Duodenal mucosa (tissue), 2 donors: ENCODE data around the gene MACC1.
"Not testable (repeated sequence)": the region's sequence is repeated elsewhere in the genome, so short reads cannot be mapped to it uniquely, and the experiment has no call there.

Source experiments
- H3K27ac ChIP-seq: one replicate; pipeline ENCODE4 v1.7.0; 2013; ENCODE audit warnings: low read depth, low read length
- H3K27me3 ChIP-seq, 2 donors: one replicate each; pipeline ENCODE4 v1.7.0; 2013; ENCODE audit warnings: low read length in 2 of 2, control low read depth in 1 of 2; ENCODE audit not compliant: insufficient read depth in 2 of 2, control insufficient read depth in 1 of 2
- H3K36me3 ChIP-seq, 2 donors: one replicate each; pipeline ENCODE4 v1.7.0; 2013; ENCODE audit warnings: low read length in 2 of 2, control low read depth in 1 of 2; ENCODE audit not compliant: insufficient read depth in 2 of 2, control insufficient read depth in 1 of 2
- H3K4me1 ChIP-seq, 2 donors: one replicate each; pipeline ENCODE4 v1.7.0; 2013; ENCODE audit warnings: low read length in 2 of 2, control low read depth in 1 of 2; ENCODE audit not compliant: insufficient read depth in 2 of 2, control insufficient read depth in 1 of 2
- H3K4me3 ChIP-seq, 2 donors: one replicate each; pipeline ENCODE4 v1.7.0; 2013; ENCODE audit warnings: low read length in 2 of 2, low read depth in 1 of 2
- H3K9ac ChIP-seq, 2 donors: one replicate each; pipeline ENCODE4 v1.7.0; 2013; ENCODE audit warnings: low read length in 2 of 2, low read depth in 1 of 2
- H3K9me3 ChIP-seq, 2 donors: one replicate each; pipeline ENCODE4 v1.7.0; 2013; ENCODE audit warnings: low read length in 2 of 2, control low read depth in 1 of 2; ENCODE audit not compliant: control insufficient read depth in 1 of 2

The MACC1 gene

DNA sequence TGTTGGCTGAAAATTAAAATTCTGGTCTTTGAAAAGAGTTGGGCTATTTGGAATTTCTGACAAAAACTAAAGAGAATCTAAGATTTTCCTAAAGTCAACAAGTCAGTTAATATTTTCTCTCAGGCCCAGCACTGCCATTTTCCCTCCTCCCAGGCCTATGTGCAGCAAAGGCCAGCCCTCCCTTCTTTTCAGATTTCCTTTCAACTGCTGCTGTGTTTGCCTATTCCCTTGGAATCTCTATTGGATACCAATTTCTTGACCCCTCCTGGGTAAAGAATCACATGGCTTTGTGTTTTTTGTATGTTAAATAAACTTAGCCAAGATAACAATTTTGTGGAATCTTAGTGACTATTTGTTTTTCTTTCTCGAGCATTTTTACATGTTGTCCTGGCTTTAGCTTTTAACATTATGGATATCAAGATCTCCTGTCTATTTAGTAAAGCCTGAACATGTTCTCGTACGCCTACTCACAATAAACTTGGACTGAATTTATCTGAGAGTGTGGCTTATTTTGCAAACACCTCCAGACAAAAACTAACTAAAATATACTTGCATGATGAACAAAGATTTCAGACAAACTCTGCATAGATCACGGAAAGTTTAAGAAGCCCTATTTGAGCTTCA lies 19.9 kb downstream of the MACC1 start:
- no peak overlapping the region for H3K27ac ChIP-seq
- no peak overlapping the region for H3K9ac ChIP-seq
- peaks cover 15 to 32% of the 10 kb centered on the region in 2 donors for H3K4me1 ChIP-seq
- no peak overlapping the region for H3K4me3 ChIP-seq
- H3K27me3 ChIP-seq = no peaks in the 10 kb centered on the region
- no peaks in the 10 kb centered on the region for H3K9me3 ChIP-seq
- peaks cover 5 to 6% of the 10 kb centered on the region in 2 donors for H3K36me3 ChIP-seq

DNA sequence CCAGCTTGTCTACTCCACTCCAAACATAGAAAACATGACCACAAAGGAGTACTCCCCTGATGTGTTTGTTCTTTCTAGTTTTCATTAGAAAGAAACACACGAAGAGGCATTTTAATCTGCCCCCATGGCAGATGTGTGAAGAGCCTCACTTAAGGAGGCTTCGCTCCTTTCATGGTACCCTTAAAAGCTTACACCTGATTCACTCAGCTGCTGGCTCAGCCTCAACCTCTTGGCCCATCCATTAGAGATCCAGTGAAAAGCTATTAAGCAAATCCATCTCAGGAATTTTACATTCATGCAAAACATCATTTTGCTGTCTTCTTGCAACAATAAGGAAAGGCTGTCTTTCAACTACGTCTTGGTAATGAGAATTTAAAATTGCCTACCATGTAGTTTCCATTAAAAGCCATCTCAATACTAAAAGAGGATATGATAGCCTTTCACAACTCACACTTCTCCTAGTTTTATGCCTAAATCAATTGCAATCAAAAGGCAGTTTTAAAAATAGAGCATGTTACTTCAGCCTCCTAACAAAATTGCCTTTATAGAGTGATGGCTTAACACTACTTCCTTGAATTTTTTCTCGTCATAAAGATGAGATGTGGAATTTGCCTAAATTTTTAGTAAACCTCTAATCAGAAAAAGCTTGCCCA lies 22.7 kb downstream of the MACC1 start:
- Histone ChIP-seq H3K9ac (no peak overlapping the region), H3K27me3 (no peaks in the 10 kb centered on the region), H3K4me1 (peaks cover 10 to 15% of the 10 kb centered on the region in 2 donors), H3K27ac (no peak overlapping the region), H3K36me3 (peaks cover 6 to 13% of the 10 kb centered on the region in 2 donors), H3K4me3 (no peak overlapping the region), H3K9me3 (peaks cover 3 to 6% of the 10 kb centered on the region in 2 donors)

DNA sequence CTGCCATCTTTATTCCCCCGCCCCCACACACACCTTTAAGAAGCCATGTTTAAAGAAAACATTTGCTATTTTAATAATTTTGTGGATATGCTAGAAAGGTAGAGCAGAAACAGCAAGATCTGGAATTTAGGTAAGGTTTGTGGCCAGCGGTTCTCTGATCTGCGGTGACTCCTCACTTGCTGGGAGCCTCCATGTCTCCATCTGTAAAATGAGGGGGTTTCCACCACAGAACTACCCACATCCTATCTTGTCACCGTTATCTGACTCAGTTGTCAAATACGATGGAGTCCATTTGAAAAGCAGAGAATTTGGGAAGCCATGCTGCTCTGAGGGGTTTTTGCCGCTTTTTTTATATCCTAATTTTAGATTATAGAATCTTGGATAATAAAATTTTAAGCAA lies 23.3 kb downstream of the MACC1 start:
- peaks cover 6 to 14% of the 10 kb centered on the region in 2 donors for H3K36me3 ChIP-seq
- peaks cover 5 to 9% of the 10 kb centered on the region in 2 donors for H3K4me1 ChIP-seq
- H3K27me3 ChIP-seq = no peaks in the 10 kb centered on the region
- H3K27ac ChIP-seq = no peak overlapping the region
- H3K9ac ChIP-seq = no peak overlapping the region
- H3K9me3 ChIP-seq = peaks cover 3 to 7% of the 10 kb centered on the region in 2 donors
- H3K4me3 ChIP-seq = no peak overlapping the region

DNA sequence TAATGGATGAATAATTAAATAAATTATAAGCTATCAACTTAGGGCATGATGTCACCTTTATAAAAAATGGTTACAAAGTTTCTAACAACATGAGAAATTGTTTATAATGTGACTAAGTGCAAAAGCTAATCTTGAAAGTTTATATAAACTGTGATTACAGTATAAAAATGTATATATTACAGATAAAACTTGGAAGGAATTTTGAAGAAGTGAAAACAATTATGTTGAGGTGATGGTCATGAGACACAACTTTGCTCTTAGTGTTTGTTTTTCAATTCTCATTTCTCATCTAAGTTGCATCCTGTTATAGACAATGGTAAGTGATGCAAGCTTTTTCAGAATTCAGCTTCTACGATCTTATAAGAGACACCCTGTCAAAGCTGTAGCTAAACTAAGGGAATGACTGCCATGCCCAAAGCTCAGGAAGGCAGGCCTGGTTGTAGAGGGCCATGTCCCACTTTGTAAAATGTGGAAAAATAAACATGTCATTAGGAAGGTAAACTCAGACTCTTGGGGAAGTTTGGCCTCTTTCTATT lies 23.9 kb downstream of the MACC1 start:
- Histone ChIP-seq H3K4me3 (no peak overlapping the region), H3K9ac (no peak overlapping the region), H3K36me3 (peaks cover 11 to 14% of the 10 kb centered on the region in 2 donors), H3K27me3 (no peaks in the 10 kb centered on the region), H3K4me1 (peaks cover 3 to 4% of the 10 kb centered on the region in 2 donors), H3K27ac (no peak overlapping the region), H3K9me3 (peaks cover 3 to 7% of the 10 kb centered on the region in 2 donors)

DNA sequence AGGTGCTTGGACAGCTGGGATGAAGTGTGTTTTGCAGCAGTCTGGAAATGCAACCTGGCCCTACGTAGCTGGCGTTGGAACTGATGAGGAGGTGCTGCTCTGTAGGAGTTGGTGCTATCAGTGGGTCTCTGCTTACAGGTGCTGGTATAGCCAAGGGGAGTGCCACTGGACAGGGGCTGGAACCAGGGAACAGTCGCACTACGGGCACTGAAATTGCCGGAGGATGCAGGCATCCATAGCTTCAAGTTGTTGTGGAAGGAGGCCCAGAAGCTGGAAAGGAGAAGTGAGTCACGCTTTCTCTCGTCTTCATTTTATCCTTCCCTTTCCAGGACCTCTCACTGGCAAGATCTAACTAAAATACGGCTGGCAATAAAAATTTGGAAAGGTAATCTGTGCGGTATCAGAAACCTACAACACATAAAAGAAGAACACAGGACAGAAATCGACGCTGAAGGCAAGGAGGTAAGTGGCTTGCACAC lies 25.8 kb downstream of the MACC1 start:
- no peaks in the 10 kb centered on the region for H3K27me3 ChIP-seq
- H3K27ac ChIP-seq = no peak overlapping the region
- peaks cover 5 to 7% of the 10 kb centered on the region in 2 donors for H3K9me3 ChIP-seq
- no peak overlapping the region for H3K9ac ChIP-seq
- H3K4me1 ChIP-seq = no peaks in the 10 kb centered on the region
- H3K4me3 ChIP-seq = no peak overlapping the region
- peaks cover 5 to 14% of the 10 kb centered on the region in 2 donors for H3K36me3 ChIP-seq

DNA sequence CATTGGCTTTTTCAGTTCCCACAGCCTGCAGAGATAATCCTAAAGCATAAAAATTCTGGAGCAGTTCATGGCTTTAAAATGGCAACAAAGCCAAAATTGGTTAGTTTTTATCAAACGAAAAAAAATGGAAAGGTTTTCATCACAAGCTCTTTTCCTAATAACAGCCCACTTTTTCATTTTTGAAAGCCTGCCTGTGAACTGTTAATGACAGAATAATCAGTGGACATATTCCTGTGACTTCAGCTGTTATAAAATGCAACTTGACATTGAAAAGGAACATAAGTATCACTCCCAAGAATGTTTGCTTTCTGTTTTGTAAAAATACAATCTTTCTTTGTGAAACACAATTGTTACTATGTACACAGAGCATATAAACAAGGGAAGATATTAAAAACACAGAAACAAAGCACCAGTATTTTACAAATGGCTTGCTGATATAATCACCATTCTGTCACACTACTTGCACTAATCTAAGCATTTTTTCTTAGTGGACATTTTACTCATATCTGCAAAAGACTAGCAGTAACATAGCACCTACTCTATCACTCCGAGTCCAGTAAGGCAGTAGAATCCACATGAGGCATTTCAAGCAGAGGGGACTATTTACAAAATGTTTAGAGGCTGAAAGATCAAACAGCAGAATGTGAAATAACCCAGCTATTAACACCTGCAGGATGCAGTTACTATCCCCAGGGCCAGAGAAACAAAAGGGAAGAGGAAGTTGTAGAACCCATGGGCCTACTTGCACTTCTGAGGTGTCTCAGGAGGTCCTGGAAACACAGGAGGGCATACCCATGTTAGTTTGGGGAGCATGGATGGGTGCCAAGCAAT lies 26.4 kb downstream of the MACC1 start:
- Histone ChIP-seq H3K27ac (no peak overlapping the region), H3K27me3 (no peaks in the 10 kb centered on the region), H3K36me3 (peaks cover 5 to 14% of the 10 kb centered on the region in 2 donors), H3K4me1 (no peaks in the 10 kb centered on the region), H3K9me3 (peaks cover 5 to 7% of the 10 kb centered on the region in 2 donors), H3K4me3 (no peak overlapping the region), H3K9ac (no peak overlapping the region)

DNA sequence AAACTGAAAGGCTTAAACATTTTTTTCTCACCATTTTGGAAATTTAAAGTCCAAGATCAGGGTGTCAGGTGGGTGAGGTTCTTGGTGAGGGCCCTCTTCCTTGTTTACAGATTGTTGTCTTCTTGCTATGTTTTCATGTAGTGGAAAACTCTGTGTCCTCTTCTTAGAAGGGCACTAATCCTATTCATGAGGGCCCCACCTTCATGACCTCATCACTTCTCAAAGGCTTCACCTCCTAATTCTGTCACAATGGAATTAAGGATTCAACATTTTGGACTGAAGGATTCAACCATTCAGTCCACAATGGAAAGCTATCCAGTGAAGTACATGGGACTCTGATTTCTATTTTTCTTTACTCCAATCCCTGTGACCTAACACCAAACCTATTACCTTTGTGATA lies 27.3 kb downstream of the MACC1 start:
- no peak overlapping the region for H3K9ac ChIP-seq
- peaks cover 5 to 10% of the 10 kb centered on the region in 2 donors for H3K36me3 ChIP-seq
- no peak overlapping the region for H3K4me3 ChIP-seq
- H3K4me1 ChIP-seq = no peaks in the 10 kb centered on the region
- H3K27me3 ChIP-seq = no peaks in the 10 kb centered on the region
- no peak overlapping the region for H3K27ac ChIP-seq
- peaks cover 5 to 7% of the 10 kb centered on the region in 2 donors for H3K9me3 ChIP-seq

DNA sequence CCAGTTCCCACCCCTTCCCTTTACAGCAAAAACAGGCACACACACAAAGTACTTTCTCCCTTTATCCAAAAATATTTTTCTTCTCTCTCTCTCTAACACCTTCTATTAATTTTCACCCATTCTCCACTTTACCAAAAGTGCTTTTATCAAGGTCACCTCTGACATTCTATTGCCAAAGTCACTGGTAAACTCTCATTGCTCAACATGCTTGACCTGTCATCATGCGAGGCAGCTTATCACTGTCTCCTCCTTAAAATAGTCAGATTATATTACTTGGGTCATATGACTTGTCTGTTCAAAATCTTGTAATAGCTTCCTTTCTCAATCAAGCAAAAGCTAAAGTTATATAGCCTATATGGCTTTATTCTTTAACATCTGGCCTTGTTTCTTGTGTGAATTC lies 28.6 kb downstream of the MACC1 start:
- peaks cover 5 to 10% of the 10 kb centered on the region in 2 donors for H3K36me3 ChIP-seq
- H3K27me3 ChIP-seq = no peaks in the 10 kb centered on the region
- H3K9me3 ChIP-seq = peaks cover 5 to 7% of the 10 kb centered on the region in 2 donors
- H3K27ac ChIP-seq = no peak overlapping the region
- H3K4me1 ChIP-seq = no peaks in the 10 kb centered on the region
- H3K4me3 ChIP-seq = no peak overlapping the region
- H3K9ac ChIP-seq = no peak overlapping the region

DNA sequence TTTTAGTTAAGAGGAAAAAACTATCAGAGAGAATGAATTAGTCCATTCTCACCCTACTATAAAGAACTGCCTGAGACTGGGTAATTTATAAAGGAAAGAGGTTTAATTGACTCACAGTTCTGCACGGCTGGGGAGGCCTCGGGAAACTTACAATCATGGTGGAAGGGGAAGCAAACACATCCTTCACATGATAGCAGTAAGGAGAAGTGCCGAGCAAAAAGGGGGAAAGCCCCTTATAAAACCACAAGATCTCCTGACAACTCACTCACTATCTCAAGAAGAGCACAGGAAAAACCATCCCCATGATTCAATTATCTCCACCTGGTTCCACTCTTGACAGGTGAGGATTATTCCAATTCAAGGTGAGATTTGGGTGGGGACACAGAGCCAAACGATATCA lies 29.3 kb downstream of the MACC1 start:
- not testable (repeated sequence) for H3K27ac ChIP-seq, H3K9ac ChIP-seq, H3K4me1 ChIP-seq, H3K36me3 ChIP-seq, H3K27me3 ChIP-seq, H3K4me3 ChIP-seq, H3K9me3 ChIP-seq

DNA sequence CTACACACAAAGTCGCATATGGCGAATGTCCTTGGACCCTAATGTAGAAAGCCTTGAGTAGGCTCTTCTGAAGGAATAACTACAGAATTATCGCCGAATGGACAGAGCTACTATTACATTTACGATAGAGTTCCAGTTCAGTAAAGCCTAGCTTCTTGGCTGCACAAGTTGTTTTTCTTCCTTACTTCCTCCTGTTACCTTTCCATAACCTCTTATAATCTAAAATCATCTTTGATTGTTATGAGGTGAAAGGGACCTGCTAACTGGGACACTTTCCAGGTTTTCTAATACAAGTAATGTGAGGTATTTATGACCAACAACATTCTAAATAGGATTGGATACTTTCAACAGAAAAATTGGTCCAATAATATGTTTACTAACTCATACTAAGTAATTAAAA lies 31.2 kb downstream of the MACC1 start:
- H3K9me3 ChIP-seq = peaks cover 5 to 7% of the 10 kb centered on the region in 2 donors
- no peak overlapping the region for H3K27ac ChIP-seq
- H3K4me1 ChIP-seq = no peaks in the 10 kb centered on the region
- no peak overlapping the region for H3K4me3 ChIP-seq
- H3K9ac ChIP-seq = no peak overlapping the region
- no peaks in the 10 kb centered on the region for H3K27me3 ChIP-seq
- peaks cover 4 to 5% of the 10 kb centered on the region in 2 donors for H3K36me3 ChIP-seq
